DMS114 treated with DMSO at 0.1 percent for 48 hours (cell line): Measurements from ENCODE around the gene NDFIP1.

ENCODE experiments used
- DNase-seq: peaks from one replicate; lab custom pipeline; 2025; ENCODE audit not compliant: unreplicated experiment; lab: John Stamatoyannopoulos, UW

Gene NDFIP1

GRCh38 chr5:142117579-142118151 is 9.1 kb downstream of the NDFIP1 start:
- DNase-seq = no peak

DNA sequence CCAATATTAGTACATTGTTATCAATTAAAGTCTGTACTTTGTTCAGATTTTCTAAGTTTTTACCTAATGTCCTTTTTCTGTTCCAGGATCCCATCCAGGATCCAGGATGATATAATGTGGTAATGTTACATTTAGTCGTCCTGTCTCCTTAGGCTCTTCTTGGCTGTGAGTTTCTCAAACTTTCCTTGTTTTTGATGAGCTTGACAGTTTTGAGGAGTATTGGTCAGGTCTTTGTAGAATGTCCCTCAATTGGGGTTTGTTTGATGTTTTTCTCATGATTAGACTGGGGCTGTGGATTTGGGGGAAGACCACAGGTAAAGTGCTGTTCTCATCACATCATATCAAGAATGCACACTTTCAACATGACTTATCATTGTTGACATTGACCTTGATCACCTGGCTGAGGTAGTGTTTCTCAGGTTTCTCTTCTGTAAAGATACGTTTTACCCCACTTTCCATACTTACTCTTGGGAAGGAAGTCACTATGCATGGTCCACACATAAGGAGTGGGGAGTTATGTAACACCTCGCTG is 9.6 kb downstream of the NDFIP1 start:
- DNase-seq = no peak

DNA sequence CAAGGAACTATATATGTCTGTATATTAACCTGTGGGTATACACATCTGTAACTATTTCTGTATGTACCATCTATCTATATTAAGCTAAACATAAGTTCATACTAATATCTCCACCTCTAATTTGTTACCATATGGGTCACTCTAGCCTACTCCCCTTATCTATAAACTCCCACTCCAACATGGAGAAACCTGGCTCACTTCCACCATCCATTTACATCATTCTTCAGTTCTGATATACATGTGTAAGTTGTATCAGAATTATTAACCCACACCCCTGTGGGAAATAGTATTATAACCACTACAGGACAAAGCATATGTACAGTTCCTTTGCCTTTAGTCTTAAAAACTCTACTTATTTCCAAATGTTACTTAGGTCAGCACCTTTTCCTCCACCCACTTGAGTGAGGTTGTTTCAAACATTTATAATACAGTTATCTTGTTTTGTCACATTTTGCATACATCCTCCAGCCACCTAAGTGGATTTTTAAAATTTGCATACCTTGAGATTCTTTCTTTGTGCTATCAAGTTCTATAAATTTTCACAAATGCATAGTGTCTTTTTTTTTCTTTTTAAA is 10.6 kb downstream of the NDFIP1 start:
- DNase-seq = no peak

DNA sequence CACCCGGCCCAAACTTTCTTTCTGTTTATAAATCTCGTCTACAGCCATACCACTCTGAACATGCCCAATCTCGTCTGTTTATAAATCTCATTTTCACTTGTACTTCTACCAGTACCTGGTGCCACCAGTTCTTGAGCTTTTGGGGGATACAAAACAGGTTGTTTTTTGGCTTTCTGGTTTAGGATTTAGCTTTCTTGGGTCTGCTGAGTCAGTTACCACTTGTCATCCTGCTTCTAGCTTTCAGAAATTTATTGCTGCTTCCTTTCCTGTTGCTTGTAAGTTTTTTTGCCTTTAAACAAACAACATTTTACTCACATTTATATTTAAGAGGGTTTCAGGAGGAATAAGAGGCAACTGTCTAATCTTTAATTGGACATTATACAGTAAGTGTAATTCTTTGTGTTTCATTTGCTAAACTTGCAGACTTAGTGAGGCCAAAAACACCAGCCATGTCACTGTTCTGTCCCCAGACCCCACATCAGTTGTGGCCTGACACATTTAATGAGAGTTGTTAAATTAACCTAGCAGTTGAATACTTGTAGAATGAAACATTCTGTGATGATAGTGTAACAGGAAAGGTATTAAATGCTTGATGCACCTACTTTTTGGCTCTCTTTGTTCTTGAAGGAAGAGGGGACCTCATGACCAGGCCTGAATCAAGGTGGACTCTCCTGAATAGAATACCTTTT is 11.8 kb downstream of the NDFIP1 start:
- DNase-seq = no peak

- no peak for DNase-seq
Measured at GRCh38 chr5:142122121-142122520, 13.5 kb downstream of the NDFIP1 start.

DNA sequence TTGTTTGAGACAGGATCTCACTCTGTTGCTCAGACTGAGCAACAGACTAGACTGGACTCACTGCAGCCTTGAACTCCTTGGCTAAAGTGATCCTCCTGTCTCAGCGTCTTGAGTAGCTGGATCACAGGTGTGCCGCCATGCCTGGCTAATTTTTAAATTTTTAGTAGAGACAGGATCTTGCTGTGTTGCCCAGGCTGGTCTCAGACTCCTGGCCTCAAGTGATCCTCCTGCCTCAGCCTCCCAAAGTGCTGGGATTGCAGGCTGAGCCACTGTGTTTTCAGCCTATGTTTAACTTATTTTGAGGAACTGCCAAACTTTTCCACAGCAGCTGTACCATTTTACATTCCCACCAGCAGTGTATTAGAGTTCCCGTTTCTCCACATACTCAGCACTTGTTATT is 16.8 kb downstream of the NDFIP1 start:
- DNase-seq = no peak

- no peak for DNase-seq
Measured at GRCh38 chr5:142125963-142126362, 17.4 kb downstream of the NDFIP1 start.

GRCh38 chr5:142128675-142129208 is 20.2 kb downstream of the NDFIP1 start:
- DNase-seq = no peak

DNA sequence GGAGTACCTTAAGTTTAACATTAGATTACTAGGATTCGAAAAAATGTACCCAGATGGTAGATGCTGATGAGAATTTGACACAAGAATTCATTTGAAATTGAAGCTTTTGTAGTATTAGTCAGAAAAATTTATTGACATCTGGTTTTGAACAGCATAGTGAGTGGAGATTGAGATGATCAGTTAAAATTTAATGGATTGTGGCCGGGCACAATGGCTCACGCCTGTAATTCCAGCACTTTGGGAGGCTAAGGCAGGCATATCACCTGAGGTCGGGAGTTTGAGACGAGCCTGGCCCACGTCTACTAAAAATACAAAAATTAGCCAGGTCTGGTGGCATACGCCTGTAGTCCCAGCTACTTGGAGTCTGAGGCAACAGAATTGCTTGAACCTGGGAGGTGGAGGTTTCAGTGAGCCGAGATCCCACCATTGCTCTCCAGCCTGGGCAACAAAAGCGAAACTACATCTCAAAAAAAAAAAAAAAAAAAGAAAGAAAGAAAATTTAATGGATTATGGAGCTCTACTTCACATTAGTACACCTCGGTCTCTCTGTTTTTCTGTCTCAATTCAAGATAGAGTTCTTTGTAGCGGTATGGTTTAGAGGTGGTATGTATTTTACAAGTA is 21.0 kb downstream of the NDFIP1 start:
- no peak for DNase-seq

- DNase-seq = no peak
Measured at GRCh38 chr5:142131394-142131793, 22.8 kb downstream of the NDFIP1 start.

- no peak for DNase-seq
Measured at GRCh38 chr5:142132916-142133315, 24.3 kb downstream of the NDFIP1 start.

DNA sequence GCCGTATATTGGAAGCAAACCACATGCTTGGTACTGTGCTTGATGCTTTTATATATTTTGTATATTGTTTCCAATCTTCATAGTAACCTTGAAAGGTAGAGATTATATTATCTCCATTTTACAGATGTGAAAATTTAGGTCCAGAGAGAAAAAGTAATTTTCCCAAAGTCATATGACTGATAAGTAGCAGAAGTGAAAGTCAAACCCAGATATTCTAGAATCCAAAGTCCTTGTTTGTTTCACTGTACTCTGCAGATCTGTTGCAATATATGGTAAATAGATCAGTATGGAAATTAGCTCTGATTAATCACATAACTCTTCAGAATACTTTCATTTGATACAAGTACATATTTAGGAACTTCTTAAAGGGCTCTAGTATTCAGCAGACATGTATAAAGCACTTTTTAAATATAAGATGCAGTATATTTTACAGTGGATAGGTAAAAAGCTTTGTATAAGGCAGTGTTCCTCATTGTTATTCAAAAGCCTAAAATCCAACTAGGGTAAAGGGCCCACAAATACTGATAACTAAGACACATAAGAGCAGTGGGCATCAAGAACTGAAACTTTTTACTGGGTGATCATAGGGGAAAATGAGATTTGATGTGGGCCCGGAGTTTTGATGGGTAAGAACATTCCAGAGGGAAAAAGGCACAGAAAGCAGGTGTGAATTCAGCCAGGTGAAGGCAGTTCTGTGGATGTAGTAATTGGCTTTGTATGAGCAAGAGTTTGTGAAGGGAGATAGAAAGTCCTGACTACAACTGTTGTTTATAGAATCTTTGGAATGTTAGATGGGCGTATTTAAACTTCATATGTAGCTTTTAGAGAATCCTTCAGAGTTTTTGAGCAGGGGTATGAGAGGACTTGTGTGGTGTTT is 25.0 kb downstream of the NDFIP1 start:
- no peak for DNase-seq

GRCh38 chr5:142134331-142135010 is 25.9 kb downstream of the NDFIP1 start:
- DNase-seq = no peak

- no peak for DNase-seq
Measured at GRCh38 chr5:142141463-142141862, 32.9 kb downstream of the NDFIP1 start.

- peak; percentile 42 for DNase-seq
Measured at GRCh38 chr5:142143878-142144277, 35.3 kb downstream of the NDFIP1 start.

DNA sequence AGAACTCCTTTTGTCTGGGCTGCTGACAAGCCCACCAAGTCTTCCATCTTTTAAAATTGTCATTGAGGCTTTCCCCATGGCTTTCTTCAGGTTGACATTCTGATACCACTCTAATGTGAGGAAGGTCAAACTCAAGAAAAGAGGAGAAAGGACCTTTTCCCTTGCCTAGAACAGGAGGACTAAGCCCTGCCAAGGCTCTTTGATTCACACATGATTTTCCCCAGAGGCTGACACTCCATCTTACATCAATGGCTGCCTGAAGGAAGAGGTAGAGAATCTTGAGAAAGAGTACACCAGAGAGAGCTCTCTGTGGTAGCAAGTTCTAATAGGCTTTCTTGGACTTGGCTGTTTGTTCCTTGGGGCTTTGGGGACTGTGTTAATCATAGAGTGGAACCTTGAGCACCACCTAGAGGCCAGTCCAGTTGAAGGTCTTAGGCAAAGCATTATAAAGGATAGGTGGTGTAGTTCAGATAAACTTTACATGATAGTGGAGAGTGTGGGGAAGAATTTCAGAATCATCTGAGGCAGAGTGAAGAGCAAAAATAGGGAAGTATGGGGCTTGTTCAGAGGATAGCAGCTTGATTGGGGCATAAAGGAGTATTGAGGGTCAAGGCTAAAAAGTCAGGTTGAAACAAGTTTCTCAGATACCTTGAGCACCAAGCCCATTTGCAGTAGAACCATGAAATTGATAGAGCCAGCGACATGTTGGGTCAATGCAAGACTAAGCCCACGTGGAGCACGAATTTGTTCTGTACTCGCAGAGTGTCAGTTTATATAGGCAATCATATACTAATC is 36.7 kb downstream of the NDFIP1 start:
- peak; percentile 67 for DNase-seq

DNA sequence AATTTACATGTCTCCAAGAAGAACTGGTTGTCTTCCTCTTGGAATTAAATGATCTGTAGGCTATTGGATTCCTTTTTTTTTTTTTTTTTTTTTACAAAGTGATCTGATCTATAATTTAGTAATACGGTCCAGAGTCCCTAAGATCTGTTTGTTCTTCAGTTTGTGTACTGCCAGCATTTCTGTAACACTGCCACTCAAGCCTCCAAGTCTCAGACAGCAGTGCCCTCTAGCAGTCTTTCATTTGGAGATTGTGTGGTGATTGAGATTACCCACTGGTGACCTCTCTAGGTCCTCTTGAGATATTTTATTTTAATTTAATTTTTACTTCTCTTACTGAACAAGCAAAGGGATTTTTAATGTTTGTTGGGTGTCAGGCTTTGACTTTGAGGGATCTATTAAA is 40.8 kb downstream of the NDFIP1 start:
- no peak for DNase-seq

GRCh38 chr5:142150431-142150830 is 41.9 kb downstream of the NDFIP1 start:
- no peak for DNase-seq
